LNCaP clone FGC (cell line): Measurements from ENCODE around the gene LRRC27.

ENCODE experiments used
- DNase-seq: peaks from one replicate; pipeline ENCODE4 v3.0.0-alpha.2; 2011; ENCODE audit warnings: low read depth
- H3K4me3 ChIP-seq: 2 replicates; pipeline ENCODE4 v1.5.1; 2011; ENCODE audit warnings: mild to moderate bottlenecking, low read depth, low read length, control low read depth
- CTCF ChIP-seq: IDR thresholded peaks from 2 replicates; pipeline ENCODE4 v1.5.1; 2012; ENCODE audit warnings: mild to moderate bottlenecking; ENCODE audit not compliant: control insufficient read depth, insufficient read depth; ENCODE audit errors: extremely low read depth

Gene LRRC27

GRCh38 chr10:132306864-132307751 is 24.9 kb upstream of the LRRC27 start:
- peak; percentile 74 for DNase-seq
- H3K4me3 ChIP-seq: peak overlapping the region; percentile 56
- TF ChIP-seq CTCF: peak; percentile 43

GRCh38 chr10:132307823-132308586 is 24.0 kb upstream of the LRRC27 start, which contains the start of gene STK32C:
Gene STK32C, minus strand, starts transcription at chr10:132307950. Its CDS starts 117 bp downstream, at chr10:132307833.
- peak within 1 kb of the TSS; percentile 62 for H3K4me3 ChIP-seq
- no peak for TF ChIP-seq CTCF
- peak; percentile 43 for DNase-seq

DNA sequence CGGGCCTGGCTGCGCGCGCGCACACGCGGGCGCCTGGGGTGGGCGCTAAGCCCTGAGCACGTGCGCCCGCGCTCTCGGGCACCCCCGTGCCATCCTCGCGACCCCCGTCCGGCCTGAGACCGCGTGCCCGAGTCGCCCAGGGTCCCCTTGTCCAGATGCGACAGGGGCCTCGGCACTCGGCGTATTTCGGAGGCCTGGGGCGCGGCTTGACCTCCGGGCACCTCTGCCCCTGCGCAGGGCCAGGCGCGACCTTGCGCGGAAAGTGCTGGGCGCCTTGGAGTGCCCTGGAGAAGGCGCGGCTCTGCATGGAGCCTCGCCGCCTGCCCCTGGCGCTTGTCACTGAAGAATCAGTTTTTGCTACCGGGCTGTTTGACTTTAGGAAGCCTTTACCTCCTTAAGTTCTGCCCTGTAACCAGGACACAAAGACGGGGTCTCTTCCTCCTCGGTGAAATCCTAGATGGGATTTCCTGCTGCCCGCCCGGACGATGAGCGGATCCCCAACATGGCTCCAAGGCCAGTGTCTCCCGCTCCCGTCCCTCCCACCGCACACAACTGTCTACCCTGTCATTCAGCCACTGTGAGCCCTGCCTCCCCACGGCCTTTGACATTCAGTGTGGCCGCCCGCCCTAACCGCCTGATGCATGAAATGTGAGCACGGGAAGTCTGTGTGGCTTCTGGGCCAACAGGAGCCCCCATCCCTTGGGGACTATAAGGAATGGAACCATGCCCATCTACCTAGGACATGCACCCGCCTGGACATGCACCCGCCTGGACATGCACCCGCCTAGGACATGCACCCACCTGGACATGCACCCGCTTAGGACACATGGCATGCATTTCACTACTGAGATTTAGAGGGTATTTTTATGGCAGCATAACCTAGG is 23.2 kb upstream of the LRRC27 start:
- TF ChIP-seq CTCF: no peak
- no peak for DNase-seq
- peak overlapping the region; percentile 62 for H3K4me3 ChIP-seq

DNA sequence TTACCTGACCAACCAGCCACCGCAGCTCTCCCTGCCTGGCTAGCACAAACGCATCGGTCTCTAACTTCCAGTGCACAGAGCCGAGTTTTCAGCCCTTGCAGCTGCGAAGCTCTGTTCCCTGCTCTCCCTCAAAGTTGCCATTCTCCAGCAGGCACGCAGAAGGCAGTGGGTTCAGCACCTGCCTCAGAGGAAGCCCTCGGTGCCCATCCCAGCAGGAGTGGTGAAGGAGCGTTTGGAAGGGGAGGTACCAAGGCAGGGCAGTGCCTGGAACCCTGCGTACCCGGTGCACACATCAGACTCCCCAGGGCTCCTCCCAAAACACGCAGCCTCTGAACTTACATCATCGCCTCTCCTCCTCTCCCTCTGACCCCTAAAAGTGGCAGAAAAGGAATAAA is 22.5 kb upstream of the LRRC27 start:
- TF ChIP-seq CTCF: no peak
- DNase-seq: no peak
- no peak overlapping the region for H3K4me3 ChIP-seq

DNA sequence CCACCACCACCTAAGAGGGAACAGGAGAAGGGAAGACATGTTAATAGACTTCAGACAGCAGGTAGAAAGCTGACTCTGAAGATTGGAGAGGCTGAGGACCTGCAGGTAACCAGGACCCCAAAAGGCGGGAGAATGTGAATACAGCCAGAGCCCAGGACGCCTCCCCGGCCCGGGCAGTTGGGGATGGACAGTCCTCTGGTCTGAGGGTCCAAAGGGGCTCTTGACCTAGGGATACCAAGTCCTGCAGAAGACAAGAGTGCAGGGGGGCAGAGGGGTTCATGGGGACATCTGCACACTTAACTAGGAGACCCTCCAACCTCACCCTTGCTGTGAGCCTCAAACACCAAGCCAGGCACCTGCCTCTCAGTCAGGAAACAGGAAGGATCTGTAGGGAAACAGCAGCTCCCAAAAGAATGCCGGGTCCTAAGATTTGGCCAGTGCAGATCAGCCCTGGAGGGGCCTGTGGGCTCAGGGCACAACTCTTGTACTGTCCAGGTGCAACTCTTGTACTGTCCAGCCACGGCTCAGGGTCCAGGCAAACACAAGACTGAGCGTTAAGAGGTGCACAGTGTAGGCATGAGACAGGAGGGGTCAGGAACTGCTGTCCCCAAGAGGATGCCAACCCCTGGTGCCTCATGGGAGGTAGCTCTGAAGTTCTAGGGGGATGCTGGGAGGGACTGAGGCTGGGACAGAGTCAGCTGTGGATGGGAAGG is 22.0 kb upstream of the LRRC27 start:
- TF ChIP-seq CTCF: no peak
- H3K4me3 ChIP-seq: no peak overlapping the region
- no peak for DNase-seq
